GM18502 (cell line): ENCODE data around the gene NT5C2.
A peak's percentile ranks its signal among the peaks of the same experiment; 100 is the strongest.
"Not testable (repeated sequence)": the region's sequence is repeated elsewhere in the genome, so short reads cannot be mapped to it uniquely, and the experiment has no call there.

Experiments used
- ATAC-seq: cut with Tn5 transposase; IDR thresholded peaks from one replicate; pipeline ENCODE4 v1.9.1; 2021; ENCODE audit warnings: mild to moderate bottlenecking; ENCODE audit not compliant: unreplicated experiment, poor library complexity

NT5C2 gene

GRCh38 chr10:103193107-103193819, at the start of gene NT5C2:
TSS of gene NT5C2 (minus strand) at chr10:103193272. CDS start at chr10:103174958, 18,314 bp downstream.
- peak; percentile 68 for ATAC-seq

- ATAC-seq = no peak
Measured at GRCh38 chr10:103241262-103242011, 48.4 kb upstream of the NT5C2 start.

GRCh38 chr10:103238506-103239252, 45.6 kb upstream of the NT5C2 start:
- no peak for ATAC-seq

DNA sequence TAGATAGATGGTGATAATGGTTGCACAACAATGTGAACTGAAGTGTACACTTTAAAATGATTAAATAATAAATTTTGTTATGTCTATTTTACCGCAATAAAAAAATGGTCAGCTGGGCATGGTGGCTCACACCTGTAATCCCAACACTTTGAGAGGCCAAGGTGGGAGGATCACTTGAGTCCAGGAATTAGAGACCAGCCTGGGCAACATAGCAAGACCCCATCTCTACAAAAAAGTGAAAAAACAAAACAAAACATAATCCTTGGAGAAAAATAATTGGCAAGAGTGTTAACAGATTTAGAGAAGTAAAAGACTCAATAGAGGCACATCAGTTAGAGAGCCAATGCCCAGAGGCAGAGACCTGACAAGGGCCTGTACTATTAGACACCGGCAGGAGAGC, 42.7 kb upstream of the NT5C2 start:
- no peak for ATAC-seq

GRCh38 chr10:103232772-103233488, 39.9 kb upstream of the NT5C2 start:
- no peak for ATAC-seq

DNA sequence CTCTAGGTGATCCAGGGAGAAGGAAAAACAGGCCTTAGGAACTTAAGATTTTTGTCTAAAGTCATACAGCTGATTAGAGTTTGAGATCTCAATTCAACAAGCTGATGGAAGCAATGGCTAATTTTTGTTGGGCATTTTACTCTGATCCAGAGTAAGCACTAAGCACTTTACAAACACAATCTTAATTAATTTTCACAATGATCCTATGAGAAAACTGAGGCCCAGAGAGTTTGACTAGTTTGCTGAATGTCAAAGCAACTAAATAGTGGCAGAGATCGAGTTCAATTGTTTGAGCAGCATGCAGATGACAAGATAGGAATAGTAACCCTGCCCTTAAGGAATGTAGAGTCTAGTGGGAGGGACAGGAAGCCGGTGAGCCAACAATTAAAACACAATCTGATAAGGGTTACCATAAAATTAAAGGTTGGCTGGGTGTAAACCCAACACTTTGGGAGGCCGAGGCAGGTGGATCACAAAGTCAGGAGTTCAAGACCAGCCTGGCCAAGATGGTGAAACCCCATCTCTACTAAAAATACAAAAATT, 39.1 kb upstream of the NT5C2 start:
- no peak for ATAC-seq

- no peak for ATAC-seq
Measured at GRCh38 chr10:103231047-103231551, 38.0 kb upstream of the NT5C2 start.

DNA sequence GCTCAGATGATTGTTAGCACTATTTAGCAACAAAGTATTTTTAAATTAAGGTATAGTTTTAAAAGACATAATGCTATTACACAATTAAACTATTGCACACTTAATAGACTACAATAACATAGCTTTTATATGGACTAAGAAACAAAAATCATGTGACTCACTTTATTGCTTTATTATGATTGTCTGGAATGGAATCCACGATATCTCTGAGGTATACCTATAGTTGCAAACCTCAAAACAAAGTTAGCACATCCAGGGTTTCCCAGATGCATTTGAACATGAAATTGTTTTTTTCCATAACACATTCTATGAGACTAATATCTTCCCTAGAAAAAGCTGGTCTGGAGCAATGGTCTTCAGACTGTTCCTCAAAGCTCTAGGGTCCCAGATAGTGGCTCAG, 34.3 kb upstream of the NT5C2 start:
- ATAC-seq = no peak

DNA sequence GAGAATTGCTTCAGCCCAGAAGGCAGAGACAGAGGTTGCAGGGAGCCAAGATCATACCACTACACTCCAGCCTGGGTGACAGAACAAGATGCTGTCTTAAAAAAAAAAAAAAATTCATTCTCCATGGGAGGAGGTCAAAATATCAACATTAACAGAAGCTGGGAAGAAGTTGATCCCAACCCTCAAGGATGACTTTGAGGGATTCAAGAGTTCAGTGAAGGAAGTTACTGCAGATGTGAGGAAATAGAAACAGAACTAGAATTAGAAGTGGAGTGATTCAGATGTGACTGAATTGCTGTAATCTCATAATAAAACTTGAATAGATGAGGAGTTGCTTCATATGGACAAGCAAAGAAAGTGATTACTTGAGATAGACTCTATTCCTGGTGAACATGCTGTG, 32.9 kb upstream of the NT5C2 start:
- no peak for ATAC-seq

- ATAC-seq = not testable (repeated sequence)
Measured at GRCh38 chr10:103224721-103225120, 31.6 kb upstream of the NT5C2 start.

DNA sequence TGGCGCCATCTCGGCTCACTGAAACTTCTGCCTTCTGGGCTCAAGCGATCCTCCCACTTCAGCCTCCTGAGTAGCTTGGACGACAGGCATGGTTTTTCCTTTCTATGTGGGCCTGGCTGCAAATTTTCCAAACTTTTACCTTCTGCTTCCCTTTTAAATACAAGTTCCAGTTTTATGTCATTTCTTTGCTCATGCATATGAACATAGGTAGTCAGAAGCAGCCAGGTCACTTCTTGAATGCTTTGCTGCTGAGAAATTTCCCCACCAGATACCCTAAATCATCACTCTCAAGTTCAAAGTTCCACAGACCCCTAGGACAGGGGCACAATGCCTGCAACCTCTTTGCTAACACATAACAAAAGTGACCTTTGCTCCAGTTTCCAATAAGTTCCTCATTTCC, 31.1 kb upstream of the NT5C2 start:
- no peak for ATAC-seq

GRCh38 chr10:103216362-103216761, 23.3 kb upstream of the NT5C2 start:
- ATAC-seq = not testable (repeated sequence)

DNA sequence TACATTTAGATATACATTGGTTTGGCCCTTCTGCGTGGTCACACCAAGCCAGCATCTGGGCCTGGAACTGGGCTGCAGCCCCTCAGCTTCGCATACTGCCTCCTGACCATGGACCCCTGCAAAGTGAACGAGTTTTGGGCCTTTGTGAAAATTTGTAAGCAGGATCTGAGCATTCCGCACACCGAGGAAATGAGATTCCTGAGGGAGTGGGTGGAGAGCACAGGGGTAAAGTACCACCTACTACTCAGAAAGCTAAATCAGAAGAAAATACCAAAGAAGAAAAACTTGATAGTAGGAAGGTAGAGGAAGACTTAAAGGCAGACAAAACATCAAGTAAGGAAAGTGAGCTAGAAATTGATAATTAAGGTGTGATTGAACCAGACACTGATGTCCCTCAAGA, 22.5 kb upstream of the NT5C2 start:
- no peak for ATAC-seq

GRCh38 chr10:103210262-103210661, 17.2 kb upstream of the NT5C2 start:
- ATAC-seq = not testable (repeated sequence)

DNA sequence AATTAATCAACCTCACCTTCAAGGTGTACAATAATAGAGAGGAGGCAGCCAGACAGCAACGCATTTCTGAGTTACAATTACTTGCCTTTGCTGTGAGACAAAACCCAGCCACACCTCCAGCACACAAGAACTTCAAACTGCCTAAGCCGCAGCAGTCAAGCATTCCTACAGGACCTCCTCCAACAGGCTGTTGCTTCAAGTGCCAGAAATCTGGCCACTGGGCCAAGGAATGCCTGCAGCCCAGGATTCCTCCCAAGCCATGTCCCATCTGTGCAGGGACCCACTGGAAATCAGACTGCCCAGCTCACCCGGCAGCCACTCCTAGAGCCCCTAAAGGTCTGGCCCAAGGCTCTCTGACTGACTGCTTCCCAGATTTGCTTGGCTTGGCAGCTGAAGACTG, 14.6 kb upstream of the NT5C2 start:
- not testable (repeated sequence) for ATAC-seq

- no peak for ATAC-seq
Measured at GRCh38 chr10:103207141-103207540, 14.1 kb upstream of the NT5C2 start.

- not testable (repeated sequence) for ATAC-seq
Measured at GRCh38 chr10:103206715-103207114, 13.6 kb upstream of the NT5C2 start.

- not testable (repeated sequence) for ATAC-seq
Measured at GRCh38 chr10:103205401-103205800, 12.3 kb upstream of the NT5C2 start.

GRCh38 chr10:103204353-103205255, 11.5 kb upstream of the NT5C2 start:
- no peak for ATAC-seq
